ENCODE data around the gene SOX6. TPM values are rescaled to one million over a fixed set of nuclear protein-coding genes. Genes with fewer than 3 reads are reported as not detected.

SOX6 gene
- total RNA-seq, 2 experiments from 2014 or later = 0.20 TPM; not detected in 1

DNA sequence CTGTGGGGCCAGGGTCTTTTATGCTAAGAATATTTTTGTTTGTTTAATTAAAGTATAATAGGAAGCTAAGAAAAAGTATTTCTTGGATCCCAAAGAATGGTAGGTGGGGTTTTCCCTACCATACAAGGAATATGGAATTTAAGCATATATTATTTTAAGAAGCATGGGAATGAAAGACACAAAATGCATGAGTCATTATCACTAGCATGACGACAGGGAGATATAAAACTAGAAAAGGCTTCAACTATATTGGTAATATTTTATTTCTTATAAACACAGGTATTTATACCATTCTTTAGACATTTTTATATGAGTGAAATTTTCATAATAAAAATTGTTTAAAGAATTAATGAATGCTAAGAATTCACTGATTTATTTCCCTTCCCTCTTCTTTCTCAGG lies 39.3 kb upstream of the SOX6 start:
- Histone ChIP-seq H3K27me3 (ENCODE audit: control insufficient read depth in 1 of 2, insufficient read depth in 2 of 2, low read length in 2 of 2) (no peaks in the 10 kb centered on the region), H3K4me1 (ENCODE audit: insufficient read depth, low read length) (no peaks in the 10 kb centered on the region), H3K4me3 (ENCODE audit: low read length) (no peak overlapping the region), H3K9me3 (ENCODE audit: control insufficient read depth in 1 of 2, insufficient read depth in 1 of 2, low read length in 2 of 2) (no peaks in the 10 kb centered on the region), H3K36me3 (ENCODE audit: insufficient read depth, low read length) (no peaks in the 10 kb centered on the region), H3K27ac (ENCODE audit: low read depth in 1 of 2, low read length in 2 of 2) (no peak overlapping the region)
- H3K4me3 Mint-ChIP-seq = no peak overlapping the region
- no peaks in the 10 kb centered on the region for H3K27me3 Mint-ChIP-seq
- ChIA-PET POLR2A (no interaction called here), CTCF (no interaction called here)
- intact Hi-C loops (cut with DNase I, micrococcal nuclease) = no loop called here
- no peaks in the 10 kb centered on the region for H3K36me3 Mint-ChIP-seq (ENCODE audit: low read depth)
- DNase-seq (no peak), ATAC-seq (ENCODE audit: poor library complexity) (no peak)
- no peaks in the 10 kb centered on the region for H3K9me3 Mint-ChIP-seq
- TF ChIP-seq, protein P1, sequence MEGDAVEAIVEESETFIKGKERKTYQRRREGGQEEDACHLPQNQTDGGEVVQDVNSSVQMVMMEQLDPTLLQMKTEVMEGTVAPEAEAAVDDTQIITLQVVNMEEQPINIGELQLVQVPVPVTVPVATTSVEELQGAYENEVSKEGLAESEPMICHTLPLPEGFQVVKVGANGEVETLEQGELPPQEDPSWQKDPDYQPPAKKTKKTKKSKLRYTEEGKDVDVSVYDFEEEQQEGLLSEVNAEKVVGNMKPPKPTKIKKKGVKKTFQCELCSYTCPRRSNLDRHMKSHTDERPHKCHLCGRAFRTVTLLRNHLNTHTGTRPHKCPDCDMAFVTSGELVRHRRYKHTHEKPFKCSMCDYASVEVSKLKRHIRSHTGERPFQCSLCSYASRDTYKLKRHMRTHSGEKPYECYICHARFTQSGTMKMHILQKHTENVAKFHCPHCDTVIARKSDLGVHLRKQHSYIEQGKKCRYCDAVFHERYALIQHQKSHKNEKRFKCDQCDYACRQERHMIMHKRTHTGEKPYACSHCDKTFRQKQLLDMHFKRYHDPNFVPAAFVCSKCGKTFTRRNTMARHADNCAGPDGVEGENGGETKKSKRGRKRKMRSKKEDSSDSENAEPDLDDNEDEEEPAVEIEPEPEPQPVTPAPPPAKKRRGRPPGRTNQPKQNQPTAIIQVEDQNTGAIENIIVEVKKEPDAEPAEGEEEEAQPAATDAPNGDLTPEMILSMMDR (IDR thresholded peaks at IDR 0.05) = no peak
- H3K4me1 Mint-ChIP-seq (ENCODE audit: low read depth) = no peaks in the 10 kb centered on the region
- H3K27ac Mint-ChIP-seq = no peak overlapping the region

DNA sequence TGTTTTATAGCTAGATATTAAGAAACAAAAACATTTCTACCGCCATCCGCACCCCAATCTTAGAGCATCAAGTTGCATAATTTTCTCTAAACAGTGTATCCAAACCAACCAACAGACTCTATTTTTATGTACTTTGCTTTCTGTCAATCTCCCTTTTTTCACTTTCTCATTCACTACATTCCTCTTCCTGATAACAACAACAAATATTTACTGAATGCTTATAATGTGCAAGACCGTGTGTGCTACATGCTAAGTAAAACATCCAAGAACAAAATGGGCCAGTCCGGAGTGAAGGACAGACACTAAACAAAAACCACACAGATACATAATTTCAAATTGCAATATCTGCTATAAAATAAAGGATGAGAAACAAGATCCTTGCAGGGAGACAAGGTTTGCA lies 38.6 kb upstream of the SOX6 start:
- no peak overlapping the region for H3K27ac Mint-ChIP-seq
- H3K9me3 Mint-ChIP-seq = peaks cover 4% of the 10 kb centered on the region
- Histone ChIP-seq H3K27ac (ENCODE audit: low read depth in 1 of 2, low read length in 2 of 2) (no peak overlapping the region), H3K9me3 (ENCODE audit: control insufficient read depth in 1 of 2, insufficient read depth in 1 of 2, low read length in 2 of 2) (no peaks in the 10 kb centered on the region), H3K36me3 (ENCODE audit: insufficient read depth, low read length) (no peaks in the 10 kb centered on the region), H3K4me3 (ENCODE audit: low read length) (no peak overlapping the region), H3K4me1 (ENCODE audit: insufficient read depth, low read length) (no peaks in the 10 kb centered on the region), H3K27me3 (ENCODE audit: control insufficient read depth in 1 of 2, insufficient read depth in 2 of 2, low read length in 2 of 2) (no peaks in the 10 kb centered on the region)
- H3K4me1 Mint-ChIP-seq (ENCODE audit: low read depth) = no peaks in the 10 kb centered on the region
- ChIA-PET CTCF (no interaction called here), POLR2A (no interaction called here)
- TF ChIP-seq, protein P1 (IDR thresholded peaks at IDR 0.05) = no peak
- no peaks in the 10 kb centered on the region for H3K27me3 Mint-ChIP-seq
- H3K4me3 Mint-ChIP-seq = no peak overlapping the region
- DNase-seq = no peak
- intact Hi-C loops (cut with DNase I, micrococcal nuclease) = no loop called here
- H3K36me3 Mint-ChIP-seq (ENCODE audit: low read depth) = no peaks in the 10 kb centered on the region
- ATAC-seq (ENCODE audit: poor library complexity) = no peak

DNA sequence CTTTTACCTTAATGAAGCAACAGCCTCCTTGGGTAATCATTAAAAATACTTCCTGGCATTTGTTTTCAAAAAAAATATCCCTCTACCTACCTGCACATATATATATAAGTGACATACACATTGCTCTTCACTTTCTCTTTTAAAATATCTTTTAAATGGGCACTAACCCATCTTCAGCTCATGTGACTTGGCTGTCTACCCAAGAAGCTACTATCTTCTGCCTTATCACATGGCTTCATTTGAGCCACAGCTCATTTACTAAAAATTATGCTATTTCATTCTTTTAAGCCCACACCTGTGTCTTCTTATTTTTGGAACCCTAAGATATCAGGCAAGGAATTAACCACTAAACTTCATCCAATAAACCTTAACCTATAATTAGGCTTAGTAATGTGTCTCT lies 37.0 kb upstream of the SOX6 start:
- H3K4me3 ChIP-seq (ENCODE audit: low read length) = no peak overlapping the region
- ChIA-PET POLR2A (no interaction called here), CTCF (no interaction called here)
- H3K27ac ChIP-seq (ENCODE audit: low read depth in 1 of 2, low read length in 2 of 2) = no peak overlapping the region
- DNase-seq (no peak), ATAC-seq (ENCODE audit: poor library complexity) (no peak)
- no peak overlapping the region for H3K27ac Mint-ChIP-seq
- no peak overlapping the region for H3K4me3 Mint-ChIP-seq
- H3K36me3 Mint-ChIP-seq (ENCODE audit: low read depth) = no peaks in the 10 kb centered on the region
- H3K27me3 ChIP-seq (ENCODE audit: control insufficient read depth in 1 of 2, insufficient read depth in 2 of 2, low read length in 2 of 2) = no peaks in the 10 kb centered on the region
- TF ChIP-seq, protein P1 (IDR thresholded peaks at IDR 0.05) = no peak
- H3K4me1 Mint-ChIP-seq (ENCODE audit: low read depth) = no peaks in the 10 kb centered on the region
- peaks cover 4% of the 10 kb centered on the region for H3K9me3 Mint-ChIP-seq
- no peaks in the 10 kb centered on the region for H3K36me3 ChIP-seq (ENCODE audit: insufficient read depth, low read length)
- H3K4me1 ChIP-seq (ENCODE audit: insufficient read depth, low read length) = no peaks in the 10 kb centered on the region
- intact Hi-C loops (cut with DNase I, micrococcal nuclease) = no loop called here
- H3K9me3 ChIP-seq (ENCODE audit: control insufficient read depth in 1 of 2, insufficient read depth in 1 of 2, low read length in 2 of 2) = peaks cover 0 to 5% of the 10 kb centered on the region in 2 experiments
- H3K27me3 Mint-ChIP-seq = no peaks in the 10 kb centered on the region
